Measurements from ENCODE around the gene CPNE7. TPM values are rescaled to one million over a fixed set of nuclear protein-coding genes. Genes with fewer than 3 reads are reported as not detected.

Gene CPNE7
- total RNA-seq, 2 donors from 2014 or later = 0.18 to 8.9 TPM

DNA sequence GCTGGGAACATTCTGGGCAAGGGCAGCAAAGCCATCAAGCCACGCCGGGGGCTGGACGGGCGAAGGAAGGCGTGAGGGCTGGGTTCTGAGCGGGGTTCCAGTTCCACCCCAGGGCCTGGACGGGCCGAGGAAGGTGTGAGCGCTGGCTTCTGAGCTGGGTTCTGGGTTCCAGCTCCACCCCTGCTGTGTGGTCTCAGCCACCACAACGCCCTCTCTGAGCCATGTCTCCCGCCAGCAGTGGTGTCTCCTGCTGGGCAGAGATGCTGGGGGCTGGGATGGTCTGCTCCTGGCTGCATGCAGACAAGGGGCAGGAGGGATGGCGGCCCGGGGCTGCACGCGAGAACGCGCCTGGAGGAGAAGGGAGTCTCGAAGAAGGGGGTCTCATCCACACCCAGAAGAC is 3.9 kb upstream of the CPNE7 start:
- H3K36me3 ChIP-seq = no peaks in the 10 kb centered on the region
- 83% methylated on average over 18 of the region's 18 CpGs for WGBS
- H3K27ac ChIP-seq = no peak overlapping the region
- TF ChIP-seq, protein P1, sequence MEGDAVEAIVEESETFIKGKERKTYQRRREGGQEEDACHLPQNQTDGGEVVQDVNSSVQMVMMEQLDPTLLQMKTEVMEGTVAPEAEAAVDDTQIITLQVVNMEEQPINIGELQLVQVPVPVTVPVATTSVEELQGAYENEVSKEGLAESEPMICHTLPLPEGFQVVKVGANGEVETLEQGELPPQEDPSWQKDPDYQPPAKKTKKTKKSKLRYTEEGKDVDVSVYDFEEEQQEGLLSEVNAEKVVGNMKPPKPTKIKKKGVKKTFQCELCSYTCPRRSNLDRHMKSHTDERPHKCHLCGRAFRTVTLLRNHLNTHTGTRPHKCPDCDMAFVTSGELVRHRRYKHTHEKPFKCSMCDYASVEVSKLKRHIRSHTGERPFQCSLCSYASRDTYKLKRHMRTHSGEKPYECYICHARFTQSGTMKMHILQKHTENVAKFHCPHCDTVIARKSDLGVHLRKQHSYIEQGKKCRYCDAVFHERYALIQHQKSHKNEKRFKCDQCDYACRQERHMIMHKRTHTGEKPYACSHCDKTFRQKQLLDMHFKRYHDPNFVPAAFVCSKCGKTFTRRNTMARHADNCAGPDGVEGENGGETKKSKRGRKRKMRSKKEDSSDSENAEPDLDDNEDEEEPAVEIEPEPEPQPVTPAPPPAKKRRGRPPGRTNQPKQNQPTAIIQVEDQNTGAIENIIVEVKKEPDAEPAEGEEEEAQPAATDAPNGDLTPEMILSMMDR (IDR thresholded peaks at IDR 0.05) = no peak
- TF ChIP-seq POLR2AphosphoS5 (IDR thresholded peaks at IDR 0.05) (no peak), POLR2A (IDR thresholded peaks at IDR 0.05) (no peak)
- H3K4me1 ChIP-seq (replicated peaks) = peaks cover 6% of the 10 kb centered on the region
- intact Hi-C loops (cut with DNase I) = no loop called here
- no peak overlapping the region for H3K4me3 ChIP-seq
- DNase-seq (ENCODE audit: low spot score) = no peak
- peaks cover 13% of the 10 kb centered on the region for H3K27me3 ChIP-seq (replicated peaks; ENCODE audit: insufficient read depth)
- no peaks in the 10 kb centered on the region for H3K9me3 ChIP-seq

DNA sequence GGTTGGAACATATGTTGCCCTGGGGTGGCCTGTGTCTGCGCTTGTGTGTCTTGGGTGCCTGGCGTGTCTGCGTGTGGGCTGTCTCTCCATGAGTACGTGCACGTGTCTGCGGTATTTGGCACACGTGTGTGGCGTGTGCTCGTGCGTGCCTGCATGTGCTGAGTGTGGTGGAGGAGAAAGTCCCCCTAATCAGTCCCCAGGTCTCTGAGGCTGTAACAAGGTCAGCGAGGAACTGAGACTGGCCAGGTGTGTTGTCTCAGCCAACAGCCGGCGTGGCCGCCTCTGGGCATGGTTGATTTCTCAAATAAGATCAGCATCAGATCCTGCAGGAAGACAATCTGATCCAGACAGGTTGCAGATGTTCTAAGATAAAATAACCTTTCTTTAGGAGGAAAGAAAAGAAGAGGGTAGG is 3.5 kb upstream of the CPNE7 start:
- Histone ChIP-seq H3K4me3 (no peak overlapping the region), H3K36me3 (no peaks in the 10 kb centered on the region), H3K4me1 (replicated peaks) (peaks cover 6% of the 10 kb centered on the region), H3K9me3 (no peaks in the 10 kb centered on the region), H3K27ac (no peak overlapping the region), H3K27me3 (replicated peaks; ENCODE audit: insufficient read depth) (peaks cover 13% of the 10 kb centered on the region)
- TF ChIP-seq POLR2A (IDR thresholded peaks at IDR 0.05) (no peak), POLR2AphosphoS5 (IDR thresholded peaks at IDR 0.05) (no peak)
- TF ChIP-seq, protein P1 (IDR thresholded peaks at IDR 0.05) = no peak
- intact Hi-C loops (cut with DNase I) = no loop called here
- WGBS = 42% methylated on average over 14 of the region's 14 CpGs
- DNase-seq (ENCODE audit: low spot score) = no peak

DNA sequence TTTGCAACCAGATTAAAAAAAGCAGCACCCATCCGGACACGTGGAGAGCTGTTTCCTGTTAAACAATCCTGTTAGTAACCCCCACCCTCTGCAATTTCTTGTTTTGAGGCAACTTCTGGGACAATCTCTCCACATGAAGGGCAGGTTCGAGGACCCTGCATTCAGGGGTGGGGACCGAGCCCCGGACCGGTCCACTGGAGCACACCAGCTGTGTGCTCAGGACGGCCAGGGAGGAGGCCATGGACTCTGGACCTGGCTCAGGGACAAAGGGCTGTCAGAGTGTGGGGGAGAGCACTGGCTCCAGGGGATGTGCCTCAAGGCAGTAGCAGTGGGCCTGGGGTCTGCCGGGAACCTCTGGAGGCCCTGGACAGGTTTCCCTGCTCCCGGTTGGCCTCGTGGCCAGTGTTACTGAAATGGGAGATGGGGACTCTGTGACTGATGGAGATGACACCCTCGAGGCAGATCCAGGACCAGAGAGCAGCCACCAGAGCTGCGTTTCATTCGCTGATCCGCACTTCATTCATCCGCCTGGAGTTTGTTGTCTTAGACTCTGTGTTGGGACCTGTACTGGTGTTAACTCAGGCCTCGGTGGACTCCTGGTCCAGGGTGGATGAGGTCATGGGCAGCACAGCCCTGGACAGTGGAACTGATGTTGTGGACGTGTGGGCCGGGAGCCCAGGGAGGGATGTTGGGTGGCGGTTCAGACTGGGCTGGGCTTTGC is 2.9 kb upstream of the CPNE7 start:
- intact Hi-C loops (cut with DNase I) = no loop called here
- Histone ChIP-seq H3K4me3 (no peak overlapping the region), H3K27ac (no peak overlapping the region), H3K36me3 (no peaks in the 10 kb centered on the region), H3K27me3 (replicated peaks; ENCODE audit: insufficient read depth) (peaks cover 13% of the 10 kb centered on the region), H3K4me1 (replicated peaks) (peaks cover 6% of the 10 kb centered on the region), H3K9me3 (no peaks in the 10 kb centered on the region)
- no peak for DNase-seq (ENCODE audit: low spot score)
- 69% methylated on average over 19 of the region's 19 CpGs for WGBS
- TF ChIP-seq POLR2A (IDR thresholded peaks at IDR 0.05) (no peak), POLR2AphosphoS5 (IDR thresholded peaks at IDR 0.05) (no peak)
- TF ChIP-seq, protein P1 (IDR thresholded peaks at IDR 0.05) = no peak

DNA sequence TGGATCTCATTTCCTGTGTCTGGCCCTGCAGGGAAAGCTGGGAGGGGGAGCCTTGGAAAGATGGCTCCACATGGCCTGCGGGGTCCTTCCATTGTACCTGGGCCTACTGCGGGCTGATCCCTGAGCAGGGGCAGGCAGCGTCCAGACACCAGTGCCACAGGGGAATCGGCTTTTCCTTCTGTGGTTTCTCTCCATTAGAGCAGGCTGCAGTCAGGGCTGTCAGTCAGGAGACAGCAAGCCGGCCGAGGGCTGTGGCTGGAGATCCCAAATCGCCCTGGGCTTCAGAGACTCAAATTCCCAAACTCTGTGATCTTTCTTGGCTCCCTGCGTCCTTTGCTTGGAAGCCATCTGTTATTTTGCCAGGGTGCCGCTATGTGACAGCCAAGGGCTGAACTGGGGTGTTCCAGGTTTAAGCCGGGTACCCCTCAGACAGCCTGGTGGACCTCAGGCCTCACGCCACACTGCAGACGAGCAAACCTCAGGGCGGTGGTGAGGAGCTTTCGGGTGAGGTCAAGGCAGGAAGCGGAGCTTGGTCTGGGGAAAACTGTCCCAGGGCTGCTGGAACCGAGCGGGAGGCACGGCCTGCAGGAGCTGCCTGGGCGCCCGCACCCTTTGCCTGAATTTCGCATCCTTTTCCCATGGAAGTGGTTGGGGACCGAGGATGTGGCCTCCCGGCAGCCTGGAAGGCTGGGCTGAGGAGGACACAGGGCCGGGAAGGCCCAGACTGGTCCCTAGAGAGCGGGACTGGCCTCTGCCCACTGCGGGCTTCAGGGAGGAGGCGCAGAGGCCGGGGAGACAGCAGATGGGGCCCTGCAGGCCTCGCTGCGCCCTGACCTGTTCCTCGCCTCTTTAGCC is 1.5 kb upstream of the CPNE7 start:
- H3K4me3 ChIP-seq = no peak overlapping the region
- WGBS = 88% methylated on average over 29 of the region's 31 CpGs
- intact Hi-C loops (cut with DNase I) = no loop called here

More for the DNA sequence above, 1.5 kb upstream of the CPNE7 start:
- H3K9me3 ChIP-seq = no peaks in the 10 kb centered on the region
- TF ChIP-seq, protein P1 (IDR thresholded peaks at IDR 0.05) = no peak
- TF ChIP-seq POLR2A (IDR thresholded peaks at IDR 0.05) (no peak), POLR2AphosphoS5 (IDR thresholded peaks at IDR 0.05) (no peak)
- DNase-seq (ENCODE audit: low spot score) = no peak
- peaks cover 6% of the 10 kb centered on the region for H3K4me1 ChIP-seq (replicated peaks)
- no peaks in the 10 kb centered on the region for H3K36me3 ChIP-seq
- no peak overlapping the region for H3K27ac ChIP-seq
- H3K27me3 ChIP-seq (replicated peaks; ENCODE audit: insufficient read depth) = peaks cover 13% of the 10 kb centered on the region
